WTC11 (cell line): ENCODE results near the gene SPATA9.

Experiments
- ATF1 ChIP-seq: sonication (generic); formaldehyde crosslinking; IDR thresholded peaks from 2 replicates; pipeline ENCODE4 v1.8.1; 2023; ENCODE audit warnings: mild to moderate bottlenecking, moderate library complexity, missing genetic modification reagents
- CBFB ChIP-seq: sonication (generic); formaldehyde crosslinking; IDR thresholded peaks from 2 replicates; pipeline ENCODE4 v1.8.1; 2022; ENCODE audit warnings: mild to moderate bottlenecking, low read depth, missing genetic modification reagents
- CDX4 ChIP-seq: fragments of 250-450 bp; sonication (Bioruptor Pico); IDR thresholded peaks from 2 replicates; pipeline ENCODE4 v1.9.0; 2021; ENCODE audit warnings: moderate library complexity, mild to moderate bottlenecking, inconsistent platforms, borderline replicate concordance
- FOXK1 ChIP-seq: sonication (generic); formaldehyde crosslinking; IDR thresholded peaks from 2 replicates; pipeline ENCODE4 v1.8.0; 2022; ENCODE audit warnings: mild to moderate bottlenecking, moderate library complexity, missing genetic modification reagents
- JUN ChIP-seq: sonication (generic); formaldehyde crosslinking; IDR thresholded peaks from 2 replicates; pipeline ENCODE4 v1.8.0; 2023; ENCODE audit warnings: mild to moderate bottlenecking, missing genetic modification reagents
- NFE2L1 ChIP-seq: sonication (generic); formaldehyde crosslinking; IDR thresholded peaks from 2 replicates; pipeline ENCODE4 v1.8.1; 2023; ENCODE audit warnings: missing genetic modification reagents
- SP1 ChIP-seq: sonication (generic); formaldehyde crosslinking; conservative IDR thresholded peaks from 2 replicates; pipeline ENCODE4 v1.8.1; 2022; ENCODE audit warnings: missing genetic modification reagents
- ZNF396 ChIP-seq: fragments of 250-450 bp; sonication (Bioruptor Pico); IDR thresholded peaks from 2 replicates; pipeline ENCODE4 v1.8.0; 2021; ENCODE audit warnings: mild to moderate bottlenecking, moderate library complexity, borderline replicate concordance
- TF ChIP-seq, protein P1 (sequence below): fragments of 200-600 bp; IDR thresholded peaks from 2 replicates; pipeline ENCODE4 v1.8.0; 2022; ENCODE audit warnings: antibody characterized with exemption
- TF ChIP-seq, protein P2 (sequence below): sonication (generic); formaldehyde crosslinking; IDR thresholded peaks from 2 replicates; pipeline ENCODE4 v1.8.1; 2023; ENCODE audit warnings: mild to moderate bottlenecking, missing genetic modification reagents, moderate library complexity
- TF ChIP-seq, protein P3 (sequence below): sonication (generic); formaldehyde crosslinking; conservative IDR thresholded peaks from 2 replicates; pipeline ENCODE4 v1.8.1; 2022; ENCODE audit warnings: mild to moderate bottlenecking, missing genetic modification reagents

DNA sequence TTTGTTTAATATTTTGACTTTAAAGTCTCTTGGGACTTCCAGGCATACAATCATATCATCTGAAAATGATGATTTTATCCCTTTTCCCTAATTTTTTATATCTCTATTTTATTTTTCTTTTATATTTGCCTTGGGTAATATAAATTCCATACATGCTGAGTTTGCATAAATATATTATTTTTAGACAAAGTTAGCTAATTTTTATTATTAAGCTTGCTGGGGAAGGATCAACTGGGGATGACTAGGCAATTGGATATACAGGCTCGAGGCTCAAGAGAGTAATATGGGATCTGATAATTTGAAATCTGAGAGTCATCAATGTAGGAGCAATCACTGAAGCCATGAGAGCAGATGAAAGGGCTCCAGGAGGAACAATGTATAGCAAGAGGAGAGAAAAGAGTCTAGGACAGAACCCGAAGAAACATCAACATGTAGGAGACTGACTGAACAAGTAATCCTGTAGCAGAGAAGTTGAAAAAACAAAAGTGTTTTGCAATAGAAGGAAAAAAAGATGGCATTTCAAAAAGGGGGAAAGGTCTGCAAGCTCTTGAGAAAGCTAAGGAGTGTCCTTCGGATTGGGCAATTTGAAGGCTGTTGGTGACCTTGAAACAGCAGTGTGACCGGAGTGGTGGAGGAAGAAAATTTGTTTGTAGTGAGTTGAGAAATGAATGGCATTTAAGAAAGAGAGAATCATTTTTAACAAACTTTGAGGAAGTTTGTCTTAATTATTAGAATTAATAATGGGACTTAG, 31.3 kb upstream of the SPATA9 start:
- TF ChIP-seq, protein P1, sequence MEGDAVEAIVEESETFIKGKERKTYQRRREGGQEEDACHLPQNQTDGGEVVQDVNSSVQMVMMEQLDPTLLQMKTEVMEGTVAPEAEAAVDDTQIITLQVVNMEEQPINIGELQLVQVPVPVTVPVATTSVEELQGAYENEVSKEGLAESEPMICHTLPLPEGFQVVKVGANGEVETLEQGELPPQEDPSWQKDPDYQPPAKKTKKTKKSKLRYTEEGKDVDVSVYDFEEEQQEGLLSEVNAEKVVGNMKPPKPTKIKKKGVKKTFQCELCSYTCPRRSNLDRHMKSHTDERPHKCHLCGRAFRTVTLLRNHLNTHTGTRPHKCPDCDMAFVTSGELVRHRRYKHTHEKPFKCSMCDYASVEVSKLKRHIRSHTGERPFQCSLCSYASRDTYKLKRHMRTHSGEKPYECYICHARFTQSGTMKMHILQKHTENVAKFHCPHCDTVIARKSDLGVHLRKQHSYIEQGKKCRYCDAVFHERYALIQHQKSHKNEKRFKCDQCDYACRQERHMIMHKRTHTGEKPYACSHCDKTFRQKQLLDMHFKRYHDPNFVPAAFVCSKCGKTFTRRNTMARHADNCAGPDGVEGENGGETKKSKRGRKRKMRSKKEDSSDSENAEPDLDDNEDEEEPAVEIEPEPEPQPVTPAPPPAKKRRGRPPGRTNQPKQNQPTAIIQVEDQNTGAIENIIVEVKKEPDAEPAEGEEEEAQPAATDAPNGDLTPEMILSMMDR = no peak
- TF ChIP-seq ZNF396 (CRISPR knock-in tag) (no peak), JUN (CRISPR knock-in tag) (no peak), NFE2L1 (no peak), ATF1 (no peak), FOXK1 (no peak), CBFB (CRISPR knock-in tag) (no peak), CDX4 (CRISPR knock-in tag) (no peak), SP1 (no peak)
- TF ChIP-seq, protein P2, sequence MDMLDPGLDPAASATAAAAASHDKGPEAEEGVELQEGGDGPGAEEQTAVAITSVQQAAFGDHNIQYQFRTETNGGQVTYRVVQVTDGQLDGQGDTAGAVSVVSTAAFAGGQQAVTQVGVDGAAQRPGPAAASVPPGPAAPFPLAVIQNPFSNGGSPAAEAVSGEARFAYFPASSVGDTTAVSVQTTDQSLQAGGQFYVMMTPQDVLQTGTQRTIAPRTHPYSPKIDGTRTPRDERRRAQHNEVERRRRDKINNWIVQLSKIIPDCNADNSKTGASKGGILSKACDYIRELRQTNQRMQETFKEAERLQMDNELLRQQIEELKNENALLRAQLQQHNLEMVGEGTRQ (CRISPR knock-in tag) = no peak
- TF ChIP-seq, protein P3, sequence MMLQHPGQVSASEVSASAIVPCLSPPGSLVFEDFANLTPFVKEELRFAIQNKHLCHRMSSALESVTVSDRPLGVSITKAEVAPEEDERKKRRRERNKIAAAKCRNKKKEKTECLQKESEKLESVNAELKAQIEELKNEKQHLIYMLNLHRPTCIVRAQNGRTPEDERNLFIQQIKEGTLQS = no peak
